Spleen (tissue), 11 donors: ENCODE data around the gene RPL34. TPM values are rescaled to one million over a fixed set of nuclear protein-coding genes. Genes with fewer than 3 reads are reported as not detected.

Experiments
- DNase-seq: peaks from one replicate; pipeline ENCODE4 v3.0.0-alpha.2; 2020
- H3K27ac ChIP-seq, 8 donors: fragments of 200-600 bp; sonication (generic) in 7 of 8; 1 replicate in 4 of 8; 2 replicates in 4 of 8; pipeline versions ENCODE4 v1.5.0 to v1.8.0; 2016 to 2021; ENCODE audit warnings: inconsistent platforms in 4 of 8, mild to moderate bottlenecking in 4 of 8, moderate library complexity in 1 of 8
- H3K27me3 ChIP-seq, 7 donors: fragments of 200-600 bp; sonication (generic) in 6 of 7; replicated peaks in 1 of 7; 1 replicate in 4 of 7; 2 replicates in 3 of 7; pipeline versions ENCODE4 v1.5.0 to v1.8.0; 2016 to 2021; ENCODE audit warnings: inconsistent platforms in 3 of 7, mild to moderate bottlenecking in 1 of 7
- H3K36me3 ChIP-seq, 6 donors: fragments of 200-600 bp; sonication (generic) in 5 of 6; 1 replicate in 4 of 6; 2 replicates in 2 of 6; pipeline versions ENCODE4 v1.5.0 to v1.8.0; 2016 to 2021; ENCODE audit warnings: inconsistent platforms in 2 of 6
- H3K4me1 ChIP-seq, 6 donors: fragments of 200-600 bp; sonication (generic) in 5 of 6; 1 replicate in 3 of 6; 2 replicates in 3 of 6; pipeline versions ENCODE4 v1.5.0 to v1.8.0; 2016 to 2021; ENCODE audit warnings: inconsistent platforms in 3 of 6
- H3K4me3 ChIP-seq, 8 donors: fragments of 200-600 bp; sonication (generic) in 7 of 8; 1 replicate in 4 of 8; 2 replicates in 4 of 8; pipeline versions ENCODE4 v1.5.0 to v1.8.0; 2016 to 2021; ENCODE audit warnings: inconsistent platforms in 4 of 8, mild to moderate bottlenecking in 4 of 8, moderate library complexity in 2 of 8
- H3K9me3 ChIP-seq, 8 donors: fragments of 200-600 bp; sonication (generic) in 7 of 8; 1 replicate in 4 of 8; 2 replicates in 4 of 8; pipeline versions ENCODE4 v1.5.0 to v1.8.0; 2016 to 2021; ENCODE audit warnings: inconsistent platforms in 4 of 8
- POLR2A ChIP-seq, 3 donors: fragments of 450-650 bp; IDR thresholded peaks; one replicate each; pipeline ENCODE4 v1.5.1; 2017; ENCODE audit warnings: antibody characterized with exemption in 3 of 3, mild to moderate bottlenecking in 1 of 3
- POLR2AphosphoS5 ChIP-seq, 3 donors: sonication (generic); formaldehyde crosslinking; IDR thresholded peaks; one replicate each; pipeline ENCODE4 v1.5.1; 2017; ENCODE audit warnings: antibody characterized with exemption in 3 of 3
- WGBS, 5 donors: extraction: QIAGEN DNeasy Blood & Tissue Kit in 3 of 5; methylation state at CpG; one replicate each; pipeline versions ENCODE4 v1.1.5 to v1.1.7; 2013 to 2018; 5-methylcytosine and 5-hydroxymethylcytosine counted together
- intact Hi-C: fragments of 100-400 bp; cut with DNase I; formaldehyde crosslinking; loops from one replicate; pipeline ENCODE4 v1.15.0; 2023; ENCODE audit warnings: low total_unique reads
- polyA plus RNA-seq, 3 donors: library from polyadenylated mRNA; stranded (reverse); fragments of 200-250 nt; gene quantifications; one replicate each; pipeline ENCODE4 v1.2.1, GENCODE V29; 2013
- total RNA-seq, 7 donors: library from RNA; depleted of rRNA in 3 of 7; stranded (reverse); fragments of >200 nt in 3 of 7; fragmentation: NEBNext Ultra II Directional in 4 of 7; extraction: Animal tissue kit (Norgen Biotek cat#: 25700) in 4 of 7; gene quantifications; one replicate each; pipeline versions ENCODE4 v1.1.0 to v1.2.1, GENCODE V29; 2016 to 2021
- TF ChIP-seq, protein P1 (sequence below), 11 experiments: fragments of 200-600 bp in 7 of 11; fragments of 450-650 bp in 4 of 11; sonication (generic) in 4 of 11; IDR thresholded peaks in 8 of 11; conservative IDR thresholded peaks in 3 of 11; 1 replicate in 7 of 11; 2 replicates in 4 of 11; pipeline versions ENCODE4 v1.4.0 to v1.8.0; 2016 to 2021; ENCODE audit warnings: antibody characterized with exemption in 11 of 11, inconsistent platforms in 4 of 11, mild to moderate bottlenecking in 1 of 11
- donor health status: healthy with polysubstance abuse.
- donor health status: DM: no; HTN: no; CAD: no; lungs with moderate emphysema.
- donor health status: DM: no; HTN: no; CAD: no.
- donor health status: Bipolar disorder and iron deficiency.
- donor health status: healthy.
- donor health status: DM: no; HTN: no; CAD: no.
- donor health status: DM: yes; HTN: yes; CAD: no.

The RPL34 gene
- total and polyA plus RNA-seq, 10 donors = 845 to 15,266 (median 1,300) TPM

GRCh38 chr4:108622022-108622421, 1.6 kb downstream of the RPL34 start:
- intact Hi-C loops = no loop called here
- Histone ChIP-seq H3K27me3 (no peaks in the 10 kb centered on the region), H3K27ac (peak overlapping the region in 2 of 8 donors; percentile 81 to 89), H3K4me3 (peak overlapping the region in 3 of 8 donors; percentile 59 to 93 (median 87)), H3K4me1 (peaks cover 25 to 55% (median 40%) of the 10 kb centered on the region in 6 donors), H3K36me3 (peaks cover 6 to 56% (median 52%) of the 10 kb centered on the region in 6 donors), H3K9me3 (no peaks in the 10 kb centered on the region)
- 68 to 81% (median 73%) methylated on average over 4 of the region's 4 CpGs for WGBS, 5 donors
- DNase-seq = no peak
- TF ChIP-seq, protein P1, sequence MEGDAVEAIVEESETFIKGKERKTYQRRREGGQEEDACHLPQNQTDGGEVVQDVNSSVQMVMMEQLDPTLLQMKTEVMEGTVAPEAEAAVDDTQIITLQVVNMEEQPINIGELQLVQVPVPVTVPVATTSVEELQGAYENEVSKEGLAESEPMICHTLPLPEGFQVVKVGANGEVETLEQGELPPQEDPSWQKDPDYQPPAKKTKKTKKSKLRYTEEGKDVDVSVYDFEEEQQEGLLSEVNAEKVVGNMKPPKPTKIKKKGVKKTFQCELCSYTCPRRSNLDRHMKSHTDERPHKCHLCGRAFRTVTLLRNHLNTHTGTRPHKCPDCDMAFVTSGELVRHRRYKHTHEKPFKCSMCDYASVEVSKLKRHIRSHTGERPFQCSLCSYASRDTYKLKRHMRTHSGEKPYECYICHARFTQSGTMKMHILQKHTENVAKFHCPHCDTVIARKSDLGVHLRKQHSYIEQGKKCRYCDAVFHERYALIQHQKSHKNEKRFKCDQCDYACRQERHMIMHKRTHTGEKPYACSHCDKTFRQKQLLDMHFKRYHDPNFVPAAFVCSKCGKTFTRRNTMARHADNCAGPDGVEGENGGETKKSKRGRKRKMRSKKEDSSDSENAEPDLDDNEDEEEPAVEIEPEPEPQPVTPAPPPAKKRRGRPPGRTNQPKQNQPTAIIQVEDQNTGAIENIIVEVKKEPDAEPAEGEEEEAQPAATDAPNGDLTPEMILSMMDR (IDR thresholded peaks at IDR 0.05 in 8 of 11, conservative IDR thresholded peaks at IDR 0.05 in 3 of 11) = no peak
- TF ChIP-seq POLR2AphosphoS5 (IDR thresholded peaks at IDR 0.05) (no peak), POLR2A (IDR thresholded peaks at IDR 0.05) (no peak)

- Histone ChIP-seq H3K36me3 (peaks cover 6 to 64% (median 60%) of the 10 kb centered on the region in 6 donors), H3K4me1 (peaks cover 25 to 55% (median 40%) of the 10 kb centered on the region in 6 donors), H3K9me3 (no peaks in the 10 kb centered on the region), H3K27ac (no peak overlapping the region), H3K4me3 (no peak overlapping the region), H3K27me3 (no peaks in the 10 kb centered on the region)
- TF ChIP-seq, protein P1 (IDR thresholded peaks at IDR 0.05 in 8 of 11, conservative IDR thresholded peaks at IDR 0.05 in 3 of 11) = no peak
- no peak for TF ChIP-seq POLR2AphosphoS5 (IDR thresholded peaks at IDR 0.05)
- no peak for TF ChIP-seq POLR2A (IDR thresholded peaks at IDR 0.05)
- DNase-seq = no peak
- intact Hi-C loops = no loop called here
- WGBS, 5 donors = 91 to 97% (median 95%) methylated on average over 5 of the region's 5 CpGs
These were observed 2.5 kb downstream of the RPL34 start for GRCh38 chr4:108622828-108623227.

DNA sequence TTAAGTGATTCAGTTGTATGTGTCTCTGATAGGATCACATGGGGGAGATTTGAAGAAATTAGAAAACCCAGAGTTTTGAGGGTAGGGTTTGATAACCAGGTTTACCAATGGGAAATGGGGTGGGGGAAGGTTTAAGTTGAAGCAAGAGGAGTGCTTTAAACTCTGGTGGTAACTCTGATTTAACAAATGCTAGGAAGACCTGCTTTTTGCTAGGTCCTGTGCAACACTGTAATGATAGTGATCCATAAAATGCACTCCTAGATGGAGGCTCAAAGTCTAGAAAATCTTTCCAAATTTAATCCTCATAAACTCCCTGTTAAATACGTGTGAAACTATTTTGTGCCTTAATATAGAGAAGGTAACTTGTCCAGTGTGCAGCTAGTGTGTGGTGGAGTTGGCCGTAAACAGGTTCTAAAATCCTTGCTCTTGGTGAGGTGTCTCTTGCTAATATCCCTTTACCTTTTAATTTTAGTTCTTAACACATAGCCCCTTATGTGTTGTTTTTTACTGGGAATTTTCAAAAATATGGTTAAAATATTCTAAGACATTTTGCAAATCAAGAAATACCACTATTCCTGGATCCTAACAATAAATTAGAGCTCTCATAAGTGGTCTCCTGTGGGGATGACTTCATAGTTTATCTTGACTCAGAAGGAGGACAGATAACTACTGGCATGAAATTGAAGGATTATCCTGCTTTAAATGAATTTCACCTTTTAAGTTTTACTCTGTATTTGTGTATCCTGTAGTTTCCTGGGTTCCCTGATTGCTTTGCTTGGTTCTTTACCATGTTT, 4.1 kb downstream of the RPL34 start:
- intact Hi-C loops = no loop called here
- WGBS, 5 donors = 70 to 88% (median 81%) methylated on average over 2 of the region's 2 CpGs

GRCh38 chr4:108626056-108626455, 5.7 kb downstream of the RPL34 start:
- DNase-seq = no peak
- WGBS, 5 donors = 96 to 100% (median 98%) methylated on average over 1 of the region's 1 CpG
- intact Hi-C loops = no loop called here
- Histone ChIP-seq H3K27me3 (no peaks in the 10 kb centered on the region), H3K9me3 (no peaks in the 10 kb centered on the region), H3K27ac (no peak overlapping the region), H3K4me3 (no peak overlapping the region), H3K4me1 (peaks cover 20 to 38% (median 31%) of the 10 kb centered on the region in 6 donors), H3K36me3 (peaks cover 6 to 96% (median 90%) of the 10 kb centered on the region in 6 donors)
- TF ChIP-seq POLR2AphosphoS5 (IDR thresholded peaks at IDR 0.05) (no peak), POLR2A (IDR thresholded peaks at IDR 0.05) (no peak)
- TF ChIP-seq, protein P1 (IDR thresholded peaks at IDR 0.05 in 8 of 11, conservative IDR thresholded peaks at IDR 0.05 in 3 of 11) = no peak

More for the DNA sequence above, 4.1 kb downstream of the RPL34 start:
- Histone ChIP-seq H3K27ac (no peak overlapping the region), H3K4me3 (no peak overlapping the region), H3K36me3 (peaks cover 6 to 80% (median 74%) of the 10 kb centered on the region in 6 donors), H3K4me1 (peaks cover 23 to 48% (median 39%) of the 10 kb centered on the region in 6 donors), H3K27me3 (no peaks in the 10 kb centered on the region), H3K9me3 (no peaks in the 10 kb centered on the region)
- no peak for TF ChIP-seq POLR2AphosphoS5 (IDR thresholded peaks at IDR 0.05)
- TF ChIP-seq, protein P1 (IDR thresholded peaks at IDR 0.05 in 8 of 11, conservative IDR thresholded peaks at IDR 0.05 in 3 of 11) = no peak
- TF ChIP-seq POLR2A (IDR thresholded peaks at IDR 0.05) = no peak
- DNase-seq = no peak
